GM12875 (cell line): ENCODE measurements around the gene USP34.

Experiments used
- H3K4me3 ChIP-seq: one replicate; pipeline ENCODE4 v1.5.1; 2011; ENCODE audit warnings: low read depth, low read length, control low read depth
- TF ChIP-seq, protein P1 (sequence below): IDR thresholded peaks from 2 replicates; pipeline ENCODE4 v1.5.1; 2011; ENCODE audit warnings: low read depth, mild to moderate bottlenecking, control low read depth, inconsistent platforms, low read length, moderate library complexity, borderline replicate concordance; ENCODE audit not compliant: insufficient read depth

Gene USP34

DNA sequence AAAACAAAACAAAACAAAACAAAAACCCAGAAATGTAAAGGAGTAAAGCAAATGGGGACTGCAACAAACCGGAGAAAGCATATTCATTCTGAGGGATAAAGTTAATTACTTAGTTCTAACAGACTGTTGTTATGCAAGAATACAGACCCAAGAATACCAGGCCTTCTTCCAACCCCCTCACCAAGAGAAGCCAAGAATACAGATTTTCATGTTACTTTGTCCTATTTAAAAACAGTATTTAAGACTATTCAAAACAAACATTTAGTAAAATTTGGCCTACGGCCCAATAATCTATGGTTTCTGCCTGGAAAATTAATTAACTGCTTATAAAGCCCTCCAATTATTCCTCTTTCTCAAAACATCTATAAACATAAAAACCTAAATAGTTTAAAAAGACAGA is 91.4 kb downstream of the USP34 start:
- H3K4me3 ChIP-seq = no peak overlapping the region
- TF ChIP-seq, protein P1, sequence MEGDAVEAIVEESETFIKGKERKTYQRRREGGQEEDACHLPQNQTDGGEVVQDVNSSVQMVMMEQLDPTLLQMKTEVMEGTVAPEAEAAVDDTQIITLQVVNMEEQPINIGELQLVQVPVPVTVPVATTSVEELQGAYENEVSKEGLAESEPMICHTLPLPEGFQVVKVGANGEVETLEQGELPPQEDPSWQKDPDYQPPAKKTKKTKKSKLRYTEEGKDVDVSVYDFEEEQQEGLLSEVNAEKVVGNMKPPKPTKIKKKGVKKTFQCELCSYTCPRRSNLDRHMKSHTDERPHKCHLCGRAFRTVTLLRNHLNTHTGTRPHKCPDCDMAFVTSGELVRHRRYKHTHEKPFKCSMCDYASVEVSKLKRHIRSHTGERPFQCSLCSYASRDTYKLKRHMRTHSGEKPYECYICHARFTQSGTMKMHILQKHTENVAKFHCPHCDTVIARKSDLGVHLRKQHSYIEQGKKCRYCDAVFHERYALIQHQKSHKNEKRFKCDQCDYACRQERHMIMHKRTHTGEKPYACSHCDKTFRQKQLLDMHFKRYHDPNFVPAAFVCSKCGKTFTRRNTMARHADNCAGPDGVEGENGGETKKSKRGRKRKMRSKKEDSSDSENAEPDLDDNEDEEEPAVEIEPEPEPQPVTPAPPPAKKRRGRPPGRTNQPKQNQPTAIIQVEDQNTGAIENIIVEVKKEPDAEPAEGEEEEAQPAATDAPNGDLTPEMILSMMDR = no peak

DNA sequence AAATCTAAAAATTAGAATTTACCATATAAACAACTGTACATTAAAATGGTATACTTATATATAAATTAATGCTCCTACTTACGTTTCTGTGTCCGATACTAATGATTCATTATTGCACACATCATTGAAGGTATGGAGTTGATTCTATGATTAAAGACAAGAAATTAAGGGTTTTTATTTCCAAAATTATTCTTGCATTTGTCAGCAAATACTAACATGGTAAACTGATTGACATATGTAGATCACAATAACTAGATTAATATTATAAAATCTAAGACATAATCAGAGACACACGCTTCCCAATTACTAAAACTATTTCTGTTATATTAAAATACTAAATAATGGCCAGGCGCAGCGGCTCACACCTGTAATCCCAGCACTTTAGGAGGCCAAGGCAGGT is 92.6 kb downstream of the USP34 start:
- TF ChIP-seq, protein P1 = no peak
- no peak overlapping the region for H3K4me3 ChIP-seq

DNA sequence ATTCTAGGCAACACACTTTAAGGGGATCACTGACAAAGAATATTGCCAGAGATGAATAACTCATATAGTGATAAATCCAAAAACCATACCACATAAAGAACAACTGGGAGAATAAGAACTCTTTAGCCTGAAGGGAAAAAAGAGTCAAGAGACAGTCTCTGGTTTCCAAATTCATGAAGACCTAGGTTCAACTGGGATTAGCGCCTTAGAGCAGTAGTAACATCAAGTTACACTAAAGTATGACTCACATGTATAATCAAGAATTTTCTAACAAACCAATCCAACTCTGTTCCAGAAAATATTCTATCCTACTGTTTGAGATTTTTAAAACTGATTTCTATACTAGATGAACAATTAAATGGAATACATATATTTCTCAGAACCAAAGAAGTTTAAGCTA is 93.8 kb downstream of the USP34 start:
- TF ChIP-seq, protein P1 = no peak
- no peak overlapping the region for H3K4me3 ChIP-seq

DNA sequence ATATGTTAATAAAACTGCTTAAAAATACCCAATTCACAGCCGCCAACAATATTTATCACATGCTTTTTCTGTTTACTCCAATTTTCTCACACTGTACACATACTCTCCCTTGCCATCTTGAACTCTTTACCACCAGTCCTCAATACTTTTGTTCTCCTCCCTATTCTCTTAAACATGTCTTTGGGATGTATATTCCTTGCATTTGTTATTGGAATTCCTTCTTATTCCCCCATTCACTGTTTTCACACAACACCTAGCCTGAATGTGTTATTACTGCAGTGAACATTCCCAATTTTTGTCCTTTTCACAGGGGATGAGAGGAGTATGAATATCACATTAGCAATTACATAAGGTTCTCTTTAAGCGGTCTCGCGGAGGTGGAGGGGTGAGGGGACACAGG is 94.7 kb downstream of the USP34 start:
- H3K4me3 ChIP-seq = no peak overlapping the region
- TF ChIP-seq, protein P1 = no peak

DNA sequence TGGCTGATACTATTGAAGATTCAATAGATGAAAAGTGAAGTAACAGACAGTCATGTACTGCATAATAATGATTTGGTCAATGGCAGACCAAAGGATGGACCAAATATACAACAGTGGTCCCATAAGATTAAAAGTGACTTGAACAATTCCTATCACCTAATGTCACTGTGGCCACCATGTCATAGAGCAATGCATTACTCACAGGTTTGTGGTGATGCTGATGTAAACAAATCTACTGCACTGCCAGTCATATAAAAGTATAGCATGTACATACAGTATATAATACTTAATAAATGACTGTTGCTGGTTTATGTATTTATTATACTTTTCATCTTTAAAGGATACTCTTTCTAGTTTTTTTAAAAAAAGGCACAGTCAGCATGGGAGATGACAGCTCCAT is 99.9 kb downstream of the USP34 start:
- TF ChIP-seq, protein P1 = no peak
- H3K4me3 ChIP-seq = no peak overlapping the region

DNA sequence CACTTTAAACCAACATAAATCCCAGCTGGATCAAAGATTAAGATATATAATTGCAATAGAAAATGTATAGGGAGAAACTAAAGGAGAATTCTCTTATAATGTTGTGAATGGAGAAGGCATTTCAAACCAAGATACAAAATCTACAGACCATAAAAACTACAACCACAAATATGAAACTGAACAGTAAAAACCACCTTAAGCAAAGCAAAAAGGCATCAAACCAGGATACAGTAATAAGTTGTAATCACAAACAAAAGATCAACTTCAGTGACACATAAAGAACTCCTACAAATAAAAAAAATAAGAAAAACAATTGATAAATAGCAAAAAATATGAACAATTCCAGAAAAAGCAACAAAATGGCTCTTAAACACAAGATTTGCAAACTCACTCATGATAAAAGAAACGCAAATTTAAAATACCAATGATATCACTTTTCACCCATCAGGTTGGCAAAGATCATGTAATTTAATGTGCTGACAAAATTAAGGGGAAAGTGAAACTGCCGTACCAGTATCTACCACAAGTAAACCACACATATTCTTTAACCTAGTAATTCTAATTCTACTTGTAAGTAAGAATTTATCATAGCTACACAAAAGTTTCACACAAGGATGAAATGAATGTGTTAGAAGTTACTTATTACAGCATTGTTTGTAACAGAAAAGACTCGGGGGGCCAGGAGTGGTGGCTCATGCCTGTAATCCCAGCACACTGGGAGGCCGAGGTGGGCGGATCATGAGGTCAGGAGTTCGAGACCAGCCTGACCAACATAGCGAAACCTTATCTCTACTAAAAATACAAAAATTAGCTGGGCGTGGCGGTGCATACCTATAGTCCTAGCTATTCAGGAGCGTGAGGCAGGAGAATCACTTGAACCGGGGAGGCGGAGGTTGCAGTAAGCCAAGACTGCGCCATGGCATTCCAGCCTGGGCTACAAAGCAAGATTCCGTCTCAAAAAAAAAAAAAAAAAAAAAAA is 101.9 kb downstream of the USP34 start:
- H3K4me3 ChIP-seq = no peak overlapping the region
- TF ChIP-seq, protein P1 = no peak

DNA sequence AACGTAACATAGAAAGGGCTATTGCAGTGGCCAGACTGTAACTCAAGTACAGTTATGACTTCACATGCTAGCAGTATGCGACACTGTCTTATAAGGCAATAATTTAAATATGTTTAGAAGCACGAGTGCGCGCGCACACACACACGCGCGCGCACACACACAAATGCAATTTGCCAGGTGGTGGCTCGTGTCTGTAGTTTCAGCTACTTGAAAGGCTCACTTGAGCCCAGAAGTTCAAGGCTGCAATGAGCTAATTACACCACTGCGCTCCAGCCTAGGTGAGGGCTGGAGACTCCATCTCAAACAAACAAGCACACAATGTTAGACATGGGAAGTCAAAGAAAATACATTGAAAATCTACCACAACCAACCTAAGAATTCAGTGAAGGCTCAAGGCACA is 103.7 kb downstream of the USP34 start:
- TF ChIP-seq, protein P1 = no peak
- no peak overlapping the region for H3K4me3 ChIP-seq
